ENCODE measurements around the gene VTN. TPM values are rescaled to one million over a fixed set of nuclear protein-coding genes. Genes with fewer than 3 reads are reported as not detected.

Gene VTN
- total and polyA plus RNA-seq, 2 experiments from 2014 or later: 0.16 TPM; not detected in 1

- TF ChIP-seq POLR2AphosphoS5 (IDR thresholded peaks at IDR 0.05; ENCODE audit: low read depth) (no peak), CREB1 (CRISPR knock-in tag; IDR thresholded peaks at IDR 0.05; ENCODE audit: low read depth) (no peak), ZNF114 (CRISPR knock-in tag; IDR thresholded peaks at IDR 0.05) (no peak), ZNF331 (CRISPR knock-in tag; IDR thresholded peaks at IDR 0.05; ENCODE audit: low read depth) (no peak), REST (IDR thresholded peaks at IDR 0.05; ENCODE audit: unreplicated experiment) (no peak), JUNB (IDR thresholded peaks at IDR 0.05; ENCODE audit: unreplicated experiment) (no peak), EZH2phosphoT487 (IDR thresholded peaks at IDR 0.05; ENCODE audit: unreplicated experiment) (no peak)
- Histone ChIP-seq H3K79me2 (replicated peaks; ENCODE audit: insufficient read depth) (no peaks in the 10 kb centered on the region), H3K27me3 (ENCODE audit: insufficient read depth) (no peaks in the 10 kb centered on the region; the same call in 1 of the 2 replicates), H2AFZ (no peak overlapping the region), H3K4me1 (ENCODE audit: insufficient read depth) (peaks cover 3% of the 10 kb centered on the region; the same call in 1 of the 2 replicates), H3K4me2 (no peak overlapping the region), H3K36me3 (ENCODE audit: insufficient read depth) (no peaks in the 10 kb centered on the region), H3F3A (replicated peaks; ENCODE audit: low read depth) (no peaks in the 10 kb centered on the region), H3K4me3 (no peak overlapping the region), H3K9me2 (ENCODE audit: insufficient read depth) (no peaks in the 10 kb centered on the region), H3K27ac (ENCODE audit: low read depth) (no peak overlapping the region), H4K20me1 (replicated peaks; ENCODE audit: insufficient read depth) (no peaks in the 10 kb centered on the region; the same call in 1 of the 2 replicates)
- Mint-ChIP-seq H3K27me3 (ENCODE audit: insufficient read depth, low read depth, poor library complexity) (peaks cover 10% of the 10 kb centered on the region), H3K9me3 (no peaks in the 10 kb centered on the region), H3K4me1 (peaks cover 13% of the 10 kb centered on the region), H3K36me3 (ENCODE audit: low read depth) (peaks cover 4% of the 10 kb centered on the region; the same call in 2 of the 3 replicates), H3K27ac (no peak overlapping the region), H3K4me3 (no peak overlapping the region)
- ATAC-seq (peak; percentile 60), DNase-seq (ENCODE audit: low spot score) (peak; percentile 22)
These were observed 26.6 kb upstream of the VTN start for GRCh38 chr17:28396635-28397239.

DNA sequence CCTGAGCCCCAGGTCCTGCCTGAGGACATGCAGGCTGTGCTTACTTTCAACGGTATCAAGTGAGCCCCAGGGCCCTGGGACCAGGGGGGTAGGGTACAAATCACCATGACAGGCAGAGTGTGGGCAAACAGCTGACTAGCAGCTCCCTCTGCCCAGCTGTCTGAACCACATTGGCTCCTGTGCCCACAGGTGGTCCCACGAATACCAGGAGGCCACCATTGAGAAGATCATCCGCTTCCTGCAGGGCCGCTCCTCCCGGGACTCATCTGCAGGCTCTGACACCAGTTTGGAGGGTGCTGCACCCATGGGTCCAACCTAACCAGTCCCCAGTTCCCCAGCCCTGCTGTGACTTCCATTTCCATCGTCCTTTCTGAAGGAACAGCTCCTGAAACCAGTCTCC lies 25.9 kb upstream of the VTN start:
- Histone ChIP-seq H3K4me3 (no peak overlapping the region), H3K27me3 (ENCODE audit: insufficient read depth) (no peaks in the 10 kb centered on the region; the same call in 1 of the 2 replicates)
- TF ChIP-seq EZH2phosphoT487 (IDR thresholded peaks at IDR 0.05; ENCODE audit: unreplicated experiment): no peak
- no peak for TF ChIP-seq ZNF462 (CRISPR knock-in tag; IDR thresholded peaks at IDR 0.05)
- no peak for TF ChIP-seq NANOG (IDR thresholded peaks at IDR 0.05; ENCODE audit: borderline replicate concordance)

More for the DNA sequence above, 25.9 kb upstream of the VTN start:
- Histone ChIP-seq H3F3A (replicated peaks; ENCODE audit: low read depth) (no peaks in the 10 kb centered on the region), H3K36me3 (ENCODE audit: insufficient read depth) (no peaks in the 10 kb centered on the region), H4K20me1 (replicated peaks; ENCODE audit: insufficient read depth) (no peaks in the 10 kb centered on the region; the same call in 1 of the 2 replicates), H3K4me2 (no peak overlapping the region), H3K9me2 (ENCODE audit: insufficient read depth) (no peaks in the 10 kb centered on the region), H2AFZ (no peak overlapping the region), H3K27ac (ENCODE audit: low read depth) (no peak overlapping the region), H3K4me1 (ENCODE audit: insufficient read depth) (no peaks in the 10 kb centered on the region; the same call in 1 of the 2 replicates), H3K79me2 (replicated peaks; ENCODE audit: insufficient read depth) (no peaks in the 10 kb centered on the region)
- peaks cover 5% of the 10 kb centered on the region; the same call in 2 of the 3 replicates for H3K36me3 Mint-ChIP-seq (ENCODE audit: low read depth)
- H3K4me1 Mint-ChIP-seq: peaks cover 7% of the 10 kb centered on the region
- H3K4me3 Mint-ChIP-seq: no peak overlapping the region
- no peak overlapping the region for H3K27ac Mint-ChIP-seq
- peaks cover 10% of the 10 kb centered on the region for H3K27me3 Mint-ChIP-seq (ENCODE audit: insufficient read depth, low read depth, poor library complexity)
- H3K9me3 Mint-ChIP-seq: no peaks in the 10 kb centered on the region
- ATAC-seq: no peak
- DNase-seq (ENCODE audit: low spot score): no peak

Data from GM23338 (cell line).